Activated naive CD4-positive, alpha-beta T cell treated with anti-CD3 and anti-CD28 coated beads for 36 hours (primary cell): Measurements from ENCODE around the gene PTPN9. TPM values are rescaled to one million over a fixed set of nuclear protein-coding genes. Genes with fewer than 3 reads are reported as not detected.
"Not testable (repeated sequence)": the region's sequence is repeated elsewhere in the genome, so short reads cannot be mapped to it uniquely, and the experiment has no call there.

Source experiments
- CTCF ChIA-PET: fragments of 350-600 bp; sonication (Branson Sonifier 250); formaldehyde crosslinking; loops from one replicate; lab custom pipeline; 2021; ENCODE audit warnings: antibody characterized with exemption; lab: Charles Lee
- DNase-seq: peaks from one replicate; pipeline ENCODE4 v3.0.0-alpha.2; 2020
- H3K27ac Mint-ChIP-seq: one replicate; pipeline ENCODE4 v1.8.0; 2021; ENCODE audit warnings: mild to moderate bottlenecking, mixed read lengths
- H3K27me3 Mint-ChIP-seq: one replicate; pipeline ENCODE4 v1.8.0; 2021; ENCODE audit warnings: low read depth, mixed read lengths
- H3K36me3 Mint-ChIP-seq: one replicate; pipeline ENCODE4 v1.8.0; 2021; ENCODE audit warnings: low read depth, mixed read lengths
- H3K4me1 Mint-ChIP-seq: one replicate; pipeline ENCODE4 v1.8.0; 2021; ENCODE audit warnings: low read depth, mixed read lengths
- H3K4me3 Mint-ChIP-seq: one replicate; pipeline ENCODE4 v1.8.0; 2021; ENCODE audit warnings: mild to moderate bottlenecking, moderate library complexity, mixed read lengths
- H3K9me3 Mint-ChIP-seq: one replicate; pipeline ENCODE4 v1.8.0; 2021; ENCODE audit warnings: mixed read lengths
- intact Hi-C: fragments of 100-400 bp; cut with micrococcal nuclease; formaldehyde crosslinking; loops from one replicate; pipeline ENCODE4 v1.15.1; 2023
- total RNA-seq, 2 experiments: library from RNA; stranded (reverse); gene quantifications; one replicate each; pipeline ENCODE4 v1.2.3, GENCODE V29; 2021

PTPN9 gene
- total RNA-seq, 2 experiments from 2014 or later: 9.5 to 10.1 TPM

- DNase-seq: no peak
- H3K4me3 Mint-ChIP-seq: no peak overlapping the region
- intact Hi-C loops: no loop called here
- no peak overlapping the region for H3K27ac Mint-ChIP-seq
- no peaks in the 10 kb centered on the region for H3K9me3 Mint-ChIP-seq
- no peaks in the 10 kb centered on the region for H3K27me3 Mint-ChIP-seq
- H3K4me1 Mint-ChIP-seq: peaks cover 16% of the 10 kb centered on the region
- H3K36me3 Mint-ChIP-seq: peaks cover 51% of the 10 kb centered on the region
- CTCF ChIA-PET: interaction anchor here (0.6 to 2.8 kb wide), 5 partner anchors 9 to 84 kb away, joined by 3 to 10 read pairs (median 5); no protein-coding TSS in a partner anchor
These were observed 19.2 kb upstream of the PTPN9 start for GRCh38 chr15:75598361-75598760.

DNA sequence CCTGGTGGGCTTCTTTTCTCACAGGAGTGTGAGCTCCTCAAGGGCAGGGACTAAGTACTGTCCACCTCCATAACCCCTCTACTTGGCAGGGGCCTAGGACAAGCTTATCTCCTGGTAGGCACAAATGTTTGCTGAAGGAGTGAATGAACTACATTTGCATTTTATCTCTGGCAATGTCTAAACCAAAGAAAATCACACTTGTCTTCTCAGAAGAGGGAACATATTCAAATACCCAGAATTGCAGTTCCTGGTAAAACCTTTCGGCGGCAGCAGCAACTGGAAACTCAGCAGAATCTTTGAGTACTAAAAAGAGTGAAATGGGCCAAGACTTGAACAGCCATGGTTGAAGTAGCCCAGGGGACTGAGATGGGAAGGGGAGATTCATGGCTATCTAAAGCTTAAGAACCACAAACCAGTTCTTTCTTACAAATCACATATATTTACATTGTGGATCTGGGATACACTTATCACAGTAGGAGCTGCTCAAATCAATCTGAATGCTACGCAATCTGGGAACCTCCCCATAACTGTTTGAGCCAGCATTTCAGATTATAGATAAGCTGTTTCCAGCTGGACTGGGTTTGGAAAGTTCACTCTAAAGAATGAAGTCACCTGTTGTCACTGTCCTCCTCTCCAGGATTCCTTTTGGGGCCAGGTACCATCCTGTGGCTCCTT is 18.7 kb upstream of the PTPN9 start:
- Mint-ChIP-seq H3K4me1 (peaks cover 16% of the 10 kb centered on the region), H3K27ac (no peak overlapping the region), H3K36me3 (peaks cover 51% of the 10 kb centered on the region), H3K9me3 (no peaks in the 10 kb centered on the region), H3K27me3 (no peaks in the 10 kb centered on the region), H3K4me3 (no peak overlapping the region)
- DNase-seq: peak; percentile 69
- intact Hi-C loops: loop anchor here (1.0 kb wide), 1 partner anchor 43 kb away; no protein-coding TSS in a partner anchor
- CTCF ChIA-PET: interaction anchor here (0.6 to 2.8 kb wide), 7 partner anchors 9 to 44 kb away, joined by 3 to 10 read pairs (median 5); no protein-coding TSS in a partner anchor

GRCh38 chr15:75596703-75597345 is 17.7 kb upstream of the PTPN9 start:
- CTCF ChIA-PET: interaction anchor here (1.1 to 2.8 kb wide), 5 partner anchors 10 to 45 kb away, joined by 5 to 10 read pairs (median 7); no protein-coding TSS in a partner anchor
- H3K4me1 Mint-ChIP-seq: peaks cover 16% of the 10 kb centered on the region
- no peak for DNase-seq
- no peak overlapping the region for H3K4me3 Mint-ChIP-seq
- no peaks in the 10 kb centered on the region for H3K9me3 Mint-ChIP-seq
- H3K36me3 Mint-ChIP-seq: peaks cover 49% of the 10 kb centered on the region
- H3K27me3 Mint-ChIP-seq: no peaks in the 10 kb centered on the region
- H3K27ac Mint-ChIP-seq: no peak overlapping the region
- intact Hi-C loops: loop anchor here (1.0 kb wide), 1 partner anchor 44 kb away; no protein-coding TSS in a partner anchor

DNA sequence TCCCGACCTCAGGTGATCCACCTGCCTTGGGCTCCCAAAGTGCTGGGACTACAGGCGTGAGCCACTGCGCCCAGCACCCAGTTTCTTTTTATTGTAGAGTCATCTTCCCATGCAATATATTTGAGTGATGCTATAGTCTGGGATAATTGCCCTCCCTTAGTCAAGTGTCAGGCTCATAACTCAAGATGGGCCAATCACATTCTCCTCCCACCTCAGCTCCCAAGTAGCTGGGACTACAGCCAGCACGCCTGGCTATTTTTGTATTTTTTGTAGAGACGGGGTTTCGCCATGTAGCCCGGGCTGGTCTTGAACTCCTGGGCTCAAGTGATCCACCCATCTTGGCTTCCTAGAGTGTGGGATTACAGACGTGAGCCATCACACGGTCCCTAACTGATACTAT is 15.2 kb upstream of the PTPN9 start:
- intact Hi-C loops: no loop called here
- Mint-ChIP-seq H3K27ac (no peak overlapping the region), H3K36me3 (peaks cover 37% of the 10 kb centered on the region), H3K4me3 (no peak overlapping the region), H3K4me1 (peaks cover 23% of the 10 kb centered on the region), H3K9me3 (no peaks in the 10 kb centered on the region), H3K27me3 (no peaks in the 10 kb centered on the region)
- no peak for DNase-seq
- CTCF ChIA-PET: interaction anchor here (1.2 kb wide), 1 partner anchor 15 kb away, joined by 3 read pairs; the partner anchor contains the start of gene PTPN9

- CTCF ChIA-PET: interaction anchor here (0.5 to 1.2 kb wide), 3 partner anchors 13 to 55 kb away, joined by 3 to 4 read pairs (median 3); partner anchors contain the start of gene IMP3
- H3K36me3 Mint-ChIP-seq: peaks cover 33% of the 10 kb centered on the region
- H3K27ac Mint-ChIP-seq: no peak overlapping the region
- no peaks in the 10 kb centered on the region for H3K9me3 Mint-ChIP-seq
- intact Hi-C loops: no loop called here
- no peak for DNase-seq
- H3K4me3 Mint-ChIP-seq: no peak overlapping the region
- H3K27me3 Mint-ChIP-seq: no peaks in the 10 kb centered on the region
- H3K4me1 Mint-ChIP-seq: peaks cover 13% of the 10 kb centered on the region
These were observed 12.7 kb upstream of the PTPN9 start for GRCh38 chr15:75591655-75592364.

DNA sequence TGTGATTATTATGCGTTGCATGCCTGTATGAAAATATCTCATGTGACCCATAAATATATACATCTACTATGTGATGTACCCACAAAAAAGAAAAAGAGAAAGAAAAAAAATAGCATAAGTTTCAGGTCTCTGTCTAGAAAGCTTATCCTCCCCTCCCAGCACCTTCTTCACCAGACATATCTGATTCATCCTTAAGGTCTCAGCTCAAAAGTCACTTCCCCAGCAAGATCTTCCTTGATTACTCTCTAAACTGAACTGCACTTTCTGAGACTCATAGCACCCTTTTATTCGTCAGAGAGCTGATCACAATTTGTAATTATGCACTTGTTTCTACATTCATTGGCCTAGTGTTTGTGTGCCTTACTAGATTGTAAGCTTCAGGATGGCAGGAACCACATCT is 11.1 kb upstream of the PTPN9 start:
- Mint-ChIP-seq H3K4me1 (peaks cover 13% of the 10 kb centered on the region), H3K27me3 (no peaks in the 10 kb centered on the region), H3K4me3 (no peak overlapping the region), H3K9me3 (no peaks in the 10 kb centered on the region), H3K27ac (no peak overlapping the region), H3K36me3 (peaks cover 30% of the 10 kb centered on the region)
- intact Hi-C loops: no loop called here
- CTCF ChIA-PET: no interaction called here
- DNase-seq: no peak

GRCh38 chr15:75589071-75589470 is 10.0 kb upstream of the PTPN9 start:
- Mint-ChIP-seq H3K27me3 (no peaks in the 10 kb centered on the region), H3K4me1 (peaks cover 13% of the 10 kb centered on the region), H3K4me3 (no peak overlapping the region), H3K27ac (no peak overlapping the region), H3K36me3 (peaks cover 23% of the 10 kb centered on the region), H3K9me3 (no peaks in the 10 kb centered on the region)
- intact Hi-C loops: no loop called here
- no peak for DNase-seq
- CTCF ChIA-PET: no interaction called here

DNA sequence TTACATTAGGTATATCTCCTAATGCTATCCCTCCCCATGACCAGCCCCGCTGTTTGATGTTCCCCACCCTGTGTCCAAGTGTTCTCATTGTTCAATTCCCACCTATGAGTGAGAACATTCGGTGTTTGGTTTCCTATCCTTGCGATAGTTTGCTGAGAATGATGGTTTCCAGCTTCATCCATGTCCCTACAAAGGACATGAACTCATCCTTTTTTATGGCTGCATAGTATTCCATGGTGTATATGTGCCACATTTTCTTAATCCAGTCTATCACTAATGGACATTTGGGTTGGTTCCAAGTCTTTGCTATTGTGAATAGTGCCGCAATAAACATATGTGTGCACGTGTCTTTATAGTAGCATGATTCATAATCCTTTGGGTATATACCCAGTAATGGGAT is 7.3 kb upstream of the PTPN9 start:
- H3K4me1 Mint-ChIP-seq: peaks cover 13% of the 10 kb centered on the region
- intact Hi-C loops, H3K27ac Mint-ChIP-seq, DNase-seq, H3K4me3 Mint-ChIP-seq, CTCF ChIA-PET, H3K27me3 Mint-ChIP-seq, H3K9me3 Mint-ChIP-seq: not testable (repeated sequence)
- H3K36me3 Mint-ChIP-seq: peaks cover 17% of the 10 kb centered on the region

- intact Hi-C loops: no loop called here
- DNase-seq: no peak
- CTCF ChIA-PET: no interaction called here
- Mint-ChIP-seq H3K9me3 (no peaks in the 10 kb centered on the region), H3K27me3 (no peaks in the 10 kb centered on the region), H3K4me1 (peaks cover 11% of the 10 kb centered on the region), H3K27ac (no peak overlapping the region), H3K4me3 (no peak overlapping the region), H3K36me3 (peaks cover 17% of the 10 kb centered on the region)
These were observed 5.0 kb upstream of the PTPN9 start for GRCh38 chr15:75584121-75584520.

DNA sequence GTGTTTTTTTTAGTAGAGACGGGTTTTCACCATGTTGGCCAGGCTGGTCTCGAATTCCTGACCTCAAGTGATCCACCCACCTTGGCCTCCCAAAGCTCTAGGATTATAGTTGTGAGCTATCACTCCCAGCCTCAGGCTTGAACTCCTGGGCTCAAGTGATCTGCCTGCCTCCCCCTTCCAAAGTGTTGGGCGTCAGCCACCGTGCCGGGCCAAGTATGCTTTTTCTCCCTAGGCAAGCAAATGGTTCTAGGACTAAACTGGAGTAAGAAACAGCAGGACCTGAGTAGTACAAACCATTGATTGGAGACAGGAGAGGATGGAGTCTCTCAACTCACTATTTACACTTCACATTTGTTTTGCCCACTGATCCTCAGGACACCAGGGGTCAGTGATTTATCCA is 4.6 kb upstream of the PTPN9 start:
- CTCF ChIA-PET: no interaction called here
- Mint-ChIP-seq H3K9me3 (no peaks in the 10 kb centered on the region), H3K4me1 (peaks cover 9% of the 10 kb centered on the region), H3K27me3 (no peaks in the 10 kb centered on the region), H3K27ac (no peak overlapping the region), H3K36me3 (peaks cover 17% of the 10 kb centered on the region), H3K4me3 (no peak overlapping the region)
- DNase-seq: no peak
- intact Hi-C loops: no loop called here

GRCh38 chr15:75582943-75583342 is 3.8 kb upstream of the PTPN9 start:
- CTCF ChIA-PET: not testable (repeated sequence)

More at GRCh38 chr15:75582943-75583342, 3.8 kb upstream of the PTPN9 start:
- DNase-seq, H3K4me1 Mint-ChIP-seq, H3K27ac Mint-ChIP-seq, H3K4me3 Mint-ChIP-seq, H3K9me3 Mint-ChIP-seq, H3K27me3 Mint-ChIP-seq, intact Hi-C loops: not testable (repeated sequence)
- H3K36me3 Mint-ChIP-seq: peaks cover 16% of the 10 kb centered on the region
